Prostate gland (tissue), 2 donors: ENCODE data around the gene EHBP1L1. TPM values are rescaled to one million over a fixed set of nuclear protein-coding genes. Genes with fewer than 3 reads are reported as not detected.

Source experiments
- DNase-seq: peaks from one replicate; pipeline ENCODE4 v3.0.0-alpha.2; 2019; ENCODE audit warnings: low spot score
- H3K27ac ChIP-seq, 2 donors: fragments of 200-600 bp; sonication (generic); 2 replicates each; pipeline ENCODE4 v1.5.1; 2017 to 2019
- H3K27me3 ChIP-seq: fragments of 200-600 bp; sonication (generic); replicated peaks from 2 replicates; pipeline ENCODE4 v1.5.1; 2019; ENCODE audit not compliant: insufficient read depth
- H3K36me3 ChIP-seq, 2 donors: fragments of 200-600 bp; sonication (generic); 1 replicate in 1 of 2; 2 replicates in 1 of 2; pipeline versions ENCODE4 v1.5.1 to v1.8.1; 2017 to 2019
- H3K4me1 ChIP-seq: fragments of 200-600 bp; sonication (generic); replicated peaks from 2 replicates; pipeline ENCODE4 v1.5.1; 2019
- H3K4me3 ChIP-seq, 2 donors: fragments of 200-600 bp; sonication (generic); 2 replicates each; pipeline ENCODE4 v1.5.1; 2017 to 2019
- H3K9me3 ChIP-seq: fragments of 200-600 bp; sonication (generic); 2 replicates; pipeline ENCODE4 v1.5.1; 2017
- POLR2A ChIP-seq: fragments of 450-650 bp; IDR thresholded peaks from one replicate; pipeline ENCODE4 v1.6.1; 2016; ENCODE audit warnings: antibody characterized with exemption, mild to moderate bottlenecking
- POLR2AphosphoS5 ChIP-seq: sonication (generic); formaldehyde crosslinking; IDR thresholded peaks from one replicate; pipeline ENCODE4 v1.6.1; 2017; ENCODE audit warnings: antibody characterized with exemption
- WGBS: methylation state at CpG from one replicate; pipeline ENCODE4 v1.1.5; 2018; 5-methylcytosine and 5-hydroxymethylcytosine counted together
- intact Hi-C: fragments of 100-400 bp; cut with DNase I; formaldehyde crosslinking; loops from one replicate; pipeline ENCODE4 v1.14.2; 2022
- total RNA-seq, 2 donors: library from RNA; depleted of rRNA; stranded (reverse); fragments of >200 nt; gene quantifications; one replicate each; pipeline ENCODE4 v1.1.0, GENCODE V29; 2016
- TF ChIP-seq, protein P1 (sequence below), 4 experiments: fragments of 200-600 bp in 2 of 4; fragments of 450-650 bp in 2 of 4; sonication (generic) in 2 of 4; IDR thresholded peaks; 1 replicate in 3 of 4; 2 replicates in 1 of 4; pipeline ENCODE4 v1.5.1; 2016 to 2019; ENCODE audit warnings: antibody characterized with exemption in 4 of 4, mild to moderate bottlenecking in 2 of 4, moderate library complexity in 2 of 4

EHBP1L1 gene
- total RNA-seq, 2 donors from 2014 or later, result 68.2 to 98.7 TPM

- Histone ChIP-seq H3K9me3 (no peaks in the 10 kb centered on the region), H3K36me3 (peaks cover 0 to 16% of the 10 kb centered on the region in 2 donors), H3K4me3 (no peak overlapping the region), H3K27me3 (no peaks in the 10 kb centered on the region), H3K27ac (no peak overlapping the region), H3K4me1 (no peaks in the 10 kb centered on the region)
- TF ChIP-seq POLR2A (no peak), POLR2AphosphoS5 (no peak)
- TF ChIP-seq, protein P1, sequence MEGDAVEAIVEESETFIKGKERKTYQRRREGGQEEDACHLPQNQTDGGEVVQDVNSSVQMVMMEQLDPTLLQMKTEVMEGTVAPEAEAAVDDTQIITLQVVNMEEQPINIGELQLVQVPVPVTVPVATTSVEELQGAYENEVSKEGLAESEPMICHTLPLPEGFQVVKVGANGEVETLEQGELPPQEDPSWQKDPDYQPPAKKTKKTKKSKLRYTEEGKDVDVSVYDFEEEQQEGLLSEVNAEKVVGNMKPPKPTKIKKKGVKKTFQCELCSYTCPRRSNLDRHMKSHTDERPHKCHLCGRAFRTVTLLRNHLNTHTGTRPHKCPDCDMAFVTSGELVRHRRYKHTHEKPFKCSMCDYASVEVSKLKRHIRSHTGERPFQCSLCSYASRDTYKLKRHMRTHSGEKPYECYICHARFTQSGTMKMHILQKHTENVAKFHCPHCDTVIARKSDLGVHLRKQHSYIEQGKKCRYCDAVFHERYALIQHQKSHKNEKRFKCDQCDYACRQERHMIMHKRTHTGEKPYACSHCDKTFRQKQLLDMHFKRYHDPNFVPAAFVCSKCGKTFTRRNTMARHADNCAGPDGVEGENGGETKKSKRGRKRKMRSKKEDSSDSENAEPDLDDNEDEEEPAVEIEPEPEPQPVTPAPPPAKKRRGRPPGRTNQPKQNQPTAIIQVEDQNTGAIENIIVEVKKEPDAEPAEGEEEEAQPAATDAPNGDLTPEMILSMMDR (IDR thresholded peaks at IDR 0.05), result no peak
- no peak for DNase-seq
- WGBS, result 81% methylated on average over 4 of the region's 4 CpGs
- intact Hi-C loops, result no loop called here
These were observed 10.4 kb downstream of the EHBP1L1 start for GRCh38 chr11:65586247-65586630.

DNA sequence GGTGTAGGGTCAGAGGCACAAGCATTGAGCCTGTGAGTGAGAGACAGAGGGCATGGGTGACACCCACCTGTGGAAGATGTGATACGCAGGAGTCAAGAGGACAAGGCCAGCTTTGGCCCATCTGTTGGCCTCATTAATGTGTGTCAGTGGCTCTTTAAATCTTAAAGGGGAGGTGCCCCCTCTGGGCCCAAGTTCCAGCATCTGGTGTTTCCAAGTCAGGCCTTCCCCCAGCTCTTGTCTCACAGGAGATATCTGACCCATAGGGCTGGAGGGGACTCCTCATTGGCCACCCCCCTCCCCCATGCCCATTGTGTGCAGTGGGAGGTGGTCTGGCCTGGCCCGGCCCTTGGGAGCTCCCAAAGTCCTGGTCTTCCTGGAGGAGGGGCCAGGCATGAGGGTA is 10.8 kb downstream of the EHBP1L1 start:
- TF ChIP-seq POLR2AphosphoS5, result no peak
- TF ChIP-seq POLR2A, result no peak
- TF ChIP-seq, protein P1 (IDR thresholded peaks at IDR 0.05), result no peak
- intact Hi-C loops, result no loop called here
- H3K4me3 ChIP-seq, result no peak overlapping the region
- H3K4me1 ChIP-seq, result no peaks in the 10 kb centered on the region
- no peak for DNase-seq
- peaks cover 0 to 11% of the 10 kb centered on the region in 2 donors for H3K36me3 ChIP-seq
- H3K9me3 ChIP-seq, result no peaks in the 10 kb centered on the region
- no peaks in the 10 kb centered on the region for H3K27me3 ChIP-seq
- no peak overlapping the region for H3K27ac ChIP-seq
- 74% methylated on average over 2 of the region's 2 CpGs for WGBS

- intact Hi-C loops, result no loop called here
- peak overlapping the region in 1 of 2 donors; percentile 45 for H3K27ac ChIP-seq
- H3K4me3 ChIP-seq, result no peak overlapping the region
- H3K9me3 ChIP-seq, result no peaks in the 10 kb centered on the region
- DNase-seq, result peak; percentile 44
- no peaks in the 10 kb centered on the region for H3K27me3 ChIP-seq
- WGBS, result 57% methylated on average over 13 of the region's 13 CpGs
- TF ChIP-seq, protein P1 (IDR thresholded peaks at IDR 0.05), result peak in 3 of 4 experiments; percentile 21 to 65 (median 53)
- TF ChIP-seq POLR2AphosphoS5, result no peak
- H3K36me3 ChIP-seq, result peaks cover 0 to 11% of the 10 kb centered on the region in 2 donors
- H3K4me1 ChIP-seq, result no peaks in the 10 kb centered on the region
These were observed 12.6 kb downstream of the EHBP1L1 start for GRCh38 chr11:65588199-65589054.

DNA sequence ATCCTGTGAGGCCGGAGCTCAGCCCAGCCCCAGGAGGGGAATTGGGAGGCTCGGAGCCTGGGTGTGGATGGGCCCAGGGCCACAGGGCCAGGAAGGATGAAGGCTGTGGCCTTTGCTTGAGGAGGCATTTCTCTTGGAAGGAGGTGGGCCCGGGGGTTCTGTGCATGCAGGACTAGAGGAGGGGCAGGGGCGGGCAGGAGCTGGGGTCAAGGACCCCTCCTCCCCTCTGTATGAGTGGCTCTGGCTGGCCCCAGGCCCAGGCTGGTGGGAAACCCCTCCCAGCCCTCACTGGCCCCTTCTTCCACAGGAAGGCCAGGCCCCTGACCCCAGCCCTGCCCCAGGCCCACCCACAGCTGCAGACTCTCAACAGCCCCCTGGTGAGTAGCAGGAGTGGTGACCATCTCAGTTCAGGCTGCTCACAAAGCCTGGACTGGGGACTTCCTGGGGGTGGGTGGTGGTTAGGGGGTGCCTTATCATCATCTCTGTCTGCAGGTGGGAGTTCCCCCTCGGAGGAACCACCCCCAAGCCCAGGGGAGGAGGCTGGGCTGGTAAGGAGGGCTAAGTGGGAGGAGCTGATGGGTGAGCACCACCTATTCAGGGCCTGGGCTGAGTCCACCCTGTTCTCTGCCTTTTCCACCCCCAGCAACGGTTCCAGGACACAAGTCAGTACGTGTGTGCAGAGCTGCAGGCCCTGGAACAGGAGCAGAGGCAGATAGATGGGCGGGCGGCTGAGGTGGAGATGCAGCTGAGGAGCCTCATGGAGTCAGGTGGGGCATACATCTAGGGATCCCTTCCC is 13.8 kb downstream of the EHBP1L1 start:
- 67% methylated on average over 9 of the region's 9 CpGs for WGBS
- H3K4me1 ChIP-seq, result no peaks in the 10 kb centered on the region
- H3K4me3 ChIP-seq, result no peak overlapping the region
- no peaks in the 10 kb centered on the region for H3K9me3 ChIP-seq
- no peaks in the 10 kb centered on the region for H3K27me3 ChIP-seq
- TF ChIP-seq POLR2AphosphoS5 (no peak), POLR2A (no peak)
- TF ChIP-seq, protein P1 (IDR thresholded peaks at IDR 0.05), result no peak
- intact Hi-C loops, result no loop called here
- DNase-seq, result no peak
- peaks cover 0 to 11% of the 10 kb centered on the region in 2 donors for H3K36me3 ChIP-seq
- no peak overlapping the region for H3K27ac ChIP-seq
